DOHH2 (cell line): ENCODE results near the gene MAPK11.
A peak's percentile ranks its signal among the peaks of the same experiment; 100 is the strongest.

ENCODE experiments used
- H3F3A ChIP-seq: fragments of 200-600 bp; sonication (generic), shearing (Covaris generic); 2 replicates; pipeline ENCODE4 v1.6.0; 2016; ENCODE audit warnings: antibody characterized with exemption, mild to moderate bottlenecking; ENCODE audit not compliant: control insufficient read depth, insufficient read depth
- H3K27ac ChIP-seq: fragments of 200-600 bp; sonication (generic); 2 replicates; pipeline ENCODE4 v1.5.1; 2014; ENCODE audit warnings: low read depth, mild to moderate bottlenecking, low read length, moderate library complexity
- H3K27me3 ChIP-seq: fragments of 200-600 bp; sonication (generic); 2 replicates; pipeline ENCODE4 v1.6.1; 2014; ENCODE audit warnings: mild to moderate bottlenecking, low read length, mixed read lengths; ENCODE audit not compliant: control insufficient read depth
- H3K36me3 ChIP-seq: fragments of 200-600 bp; sonication (generic); 2 replicates; pipeline ENCODE4 v1.6.1; 2014; ENCODE audit warnings: mild to moderate bottlenecking, low read length, moderate library complexity, mixed read lengths; ENCODE audit not compliant: control insufficient read depth
- H3K4me1 ChIP-seq: fragments of 200-600 bp; sonication (generic); 2 replicates; pipeline ENCODE4 v1.6.1; 2014; ENCODE audit warnings: mild to moderate bottlenecking, low read length, mixed read lengths; ENCODE audit not compliant: control insufficient read depth
- H3K4me2 ChIP-seq: fragments of 200-600 bp; sonication (generic); 2 replicates; pipeline ENCODE4 v1.6.0; 2014; ENCODE audit warnings: mild to moderate bottlenecking, low read length, moderate library complexity
- H3K4me3 ChIP-seq: fragments of 200-600 bp; sonication (generic); 2 replicates; pipeline ENCODE4 v1.5.1; 2014; ENCODE audit warnings: mild to moderate bottlenecking, low read length, mixed read lengths
- H3K79me2 ChIP-seq: fragments of 200-600 bp; sonication (generic); 2 replicates; pipeline ENCODE4 v1.6.1; 2014; ENCODE audit warnings: mild to moderate bottlenecking, low read length, mixed read lengths; ENCODE audit not compliant: control insufficient read depth
- H3K9me2 ChIP-seq: fragments of 200-600 bp; sonication (generic); replicated peaks from 2 replicates; pipeline ENCODE4 v1.6.1; 2014; ENCODE audit warnings: mild to moderate bottlenecking, low read length, mixed read lengths; ENCODE audit not compliant: control insufficient read depth
- H3K9me3 ChIP-seq: fragments of 200-600 bp; sonication (generic); 2 replicates; pipeline ENCODE4 v1.6.1; 2014; ENCODE audit warnings: antibody characterized with exemption, low read length, mixed read lengths; ENCODE audit not compliant: control insufficient read depth, insufficient read depth
- H4K20me1 ChIP-seq: fragments of 200-600 bp; sonication (generic); 2 replicates; pipeline ENCODE4 v1.6.0; 2014; ENCODE audit warnings: low read depth, mild to moderate bottlenecking, antibody characterized with exemption, low read length, moderate library complexity; ENCODE audit not compliant: control insufficient read depth, insufficient read depth
- EZH2phosphoT487 ChIP-seq: fragments of 200-600 bp; sonication (generic); IDR thresholded peaks from 2 replicates; pipeline ENCODE4 v1.6.1; 2017; ENCODE audit warnings: borderline replicate concordance, mild to moderate bottlenecking, antibody characterized with exemption, low read length, moderate library complexity, mixed read lengths
- TF ChIP-seq, protein P1 (sequence below): fragments of 200-600 bp; sonication (generic); IDR thresholded peaks from one replicate; pipeline ENCODE4 v1.5.1; 2014; ENCODE audit warnings: antibody characterized with exemption, mild to moderate bottlenecking, low read depth, low read length; ENCODE audit not compliant: poor library complexity, severe bottlenecking

The MAPK11 gene

GRCh38 chr22:50297510-50298265 lies 27.5 kb upstream of the MAPK11 start:
- Histone ChIP-seq H3K27ac (peak overlapping the region; percentile 75), H4K20me1 (peaks cover 11% of the 10 kb centered on the region; the same call in 1 of the 2 replicates), H3K79me2 (peaks cover 99% of the 10 kb centered on the region), H3K36me3 (peaks cover 27% of the 10 kb centered on the region), H3F3A (peaks cover 13% of the 10 kb centered on the region), H3K4me1 (peaks cover 99% of the 10 kb centered on the region), H3K9me3 (no peaks in the 10 kb centered on the region), H3K9me2 (no peaks in the 10 kb centered on the region), H3K4me2 (peak overlapping the region; percentile 99), H3K4me3 (0 out of 2 replicates have a peak overlapping the region, but pooled peaks have one; percentile 62), H3K27me3 (no peaks in the 10 kb centered on the region)
- TF ChIP-seq EZH2phosphoT487 = no peak
- TF ChIP-seq, protein P1, sequence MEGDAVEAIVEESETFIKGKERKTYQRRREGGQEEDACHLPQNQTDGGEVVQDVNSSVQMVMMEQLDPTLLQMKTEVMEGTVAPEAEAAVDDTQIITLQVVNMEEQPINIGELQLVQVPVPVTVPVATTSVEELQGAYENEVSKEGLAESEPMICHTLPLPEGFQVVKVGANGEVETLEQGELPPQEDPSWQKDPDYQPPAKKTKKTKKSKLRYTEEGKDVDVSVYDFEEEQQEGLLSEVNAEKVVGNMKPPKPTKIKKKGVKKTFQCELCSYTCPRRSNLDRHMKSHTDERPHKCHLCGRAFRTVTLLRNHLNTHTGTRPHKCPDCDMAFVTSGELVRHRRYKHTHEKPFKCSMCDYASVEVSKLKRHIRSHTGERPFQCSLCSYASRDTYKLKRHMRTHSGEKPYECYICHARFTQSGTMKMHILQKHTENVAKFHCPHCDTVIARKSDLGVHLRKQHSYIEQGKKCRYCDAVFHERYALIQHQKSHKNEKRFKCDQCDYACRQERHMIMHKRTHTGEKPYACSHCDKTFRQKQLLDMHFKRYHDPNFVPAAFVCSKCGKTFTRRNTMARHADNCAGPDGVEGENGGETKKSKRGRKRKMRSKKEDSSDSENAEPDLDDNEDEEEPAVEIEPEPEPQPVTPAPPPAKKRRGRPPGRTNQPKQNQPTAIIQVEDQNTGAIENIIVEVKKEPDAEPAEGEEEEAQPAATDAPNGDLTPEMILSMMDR = no peak

GRCh38 chr22:50296658-50297490 lies 26.7 kb upstream of the MAPK11 start:
- Histone ChIP-seq H3K4me1 (peaks cover 99% of the 10 kb centered on the region), H3K27ac (peak overlapping the region; percentile 75), H3F3A (peaks cover 13% of the 10 kb centered on the region), H3K36me3 (peaks cover 24% of the 10 kb centered on the region), H4K20me1 (peaks cover 11% of the 10 kb centered on the region; the same call in 1 of the 2 replicates), H3K4me2 (peak overlapping the region; percentile 99), H3K9me3 (no peaks in the 10 kb centered on the region), H3K79me2 (peaks cover 98% of the 10 kb centered on the region), H3K27me3 (no peaks in the 10 kb centered on the region), H3K4me3 (peak overlapping the region; percentile 62), H3K9me2 (no peaks in the 10 kb centered on the region)
- TF ChIP-seq, protein P1 = no peak
- TF ChIP-seq EZH2phosphoT487 = no peak

DNA sequence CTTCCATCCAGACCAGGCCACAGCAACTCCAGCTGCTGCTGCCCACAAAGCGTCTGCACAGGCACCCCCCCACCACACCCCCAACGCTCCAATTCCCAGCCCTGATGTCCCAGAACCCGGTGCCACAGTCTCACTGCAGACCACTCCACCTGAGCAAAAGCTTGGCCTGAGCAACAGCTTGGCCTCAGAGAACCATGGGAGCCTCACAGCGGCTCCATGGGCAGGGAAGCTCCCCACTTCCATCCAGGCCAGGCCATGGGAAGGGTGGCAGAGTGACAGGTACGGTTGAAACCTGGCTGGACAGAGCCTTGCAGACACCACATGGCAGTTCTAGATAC lies 24.1 kb upstream of the MAPK11 start:
- peaks cover 14% of the 10 kb centered on the region for H4K20me1 ChIP-seq
- H3K4me3 ChIP-seq = peak overlapping the region; percentile 62
- H3K4me1 ChIP-seq = peaks cover 79% of the 10 kb centered on the region
- H3K9me2 ChIP-seq = no peaks in the 10 kb centered on the region
- peaks cover 96% of the 10 kb centered on the region for H3K79me2 ChIP-seq
- peak overlapping the region; percentile 70 for H3K27ac ChIP-seq
- no peak for TF ChIP-seq EZH2phosphoT487
- TF ChIP-seq, protein P1 = no peak
- H3K4me2 ChIP-seq = peak overlapping the region; percentile 81
- H3K27me3 ChIP-seq = no peaks in the 10 kb centered on the region
- H3F3A ChIP-seq = peaks cover 13% of the 10 kb centered on the region
- no peaks in the 10 kb centered on the region for H3K9me3 ChIP-seq
- H3K36me3 ChIP-seq = peaks cover 41% of the 10 kb centered on the region
